Fibroblast of gingiva (primary cell): ENCODE data around the gene SIGLEC15.

Source experiments
- DNase-seq: peaks from one replicate; pipeline ENCODE4 v3.0.0-alpha.2; 2011; ENCODE audit warnings: low read depth

SIGLEC15 gene

DNA sequence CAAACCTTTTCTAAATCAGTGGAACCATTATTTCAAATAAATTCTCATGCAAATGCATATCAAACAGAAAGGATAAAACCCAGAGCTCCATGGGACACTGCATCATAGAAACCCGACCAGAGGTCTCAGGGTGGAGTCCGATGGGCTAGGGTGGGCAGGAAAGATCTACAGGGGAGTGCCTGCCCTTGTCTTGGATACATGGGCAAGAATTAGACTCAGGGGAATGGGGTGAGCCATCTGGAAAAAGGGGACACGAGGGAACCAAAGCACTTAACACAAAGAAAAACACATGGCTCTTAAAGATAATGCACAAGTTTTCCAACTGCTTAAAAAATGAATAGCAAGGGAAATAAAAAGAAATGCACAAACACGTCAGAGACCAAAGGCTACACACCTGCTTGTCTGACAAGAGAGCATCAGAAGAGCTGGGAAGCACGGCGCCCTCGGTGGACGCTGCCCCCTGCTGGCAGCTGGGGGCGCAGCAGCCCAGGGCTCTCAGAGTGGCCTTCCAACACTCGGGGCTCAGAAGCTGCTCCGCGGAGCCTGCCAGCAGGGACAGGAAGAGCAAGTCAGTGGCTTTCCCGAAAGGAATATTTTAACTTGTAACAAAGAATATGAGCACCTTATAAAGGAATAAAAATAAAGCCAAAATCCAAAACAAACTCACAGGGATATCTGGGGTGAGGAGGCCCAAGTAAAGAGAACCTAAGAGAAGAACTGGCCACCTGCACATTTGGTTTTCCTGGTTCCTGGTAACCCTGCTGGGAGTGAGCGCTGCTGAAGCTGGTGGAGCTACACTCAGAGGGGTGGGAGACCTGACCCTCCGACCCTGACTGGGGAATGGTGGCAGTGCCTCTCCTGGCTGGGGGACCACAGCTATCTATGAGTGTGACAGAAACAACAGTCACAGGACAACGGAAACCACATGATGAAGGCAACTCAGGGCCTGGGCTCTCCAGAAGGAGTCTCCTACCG is 54.5 kb downstream of the SIGLEC15 start:
- peak; percentile 52 for DNase-seq

GRCh38 chr18:45880876-45881558 is 55.5 kb downstream of the SIGLEC15 start:
- no peak for DNase-seq

DNA sequence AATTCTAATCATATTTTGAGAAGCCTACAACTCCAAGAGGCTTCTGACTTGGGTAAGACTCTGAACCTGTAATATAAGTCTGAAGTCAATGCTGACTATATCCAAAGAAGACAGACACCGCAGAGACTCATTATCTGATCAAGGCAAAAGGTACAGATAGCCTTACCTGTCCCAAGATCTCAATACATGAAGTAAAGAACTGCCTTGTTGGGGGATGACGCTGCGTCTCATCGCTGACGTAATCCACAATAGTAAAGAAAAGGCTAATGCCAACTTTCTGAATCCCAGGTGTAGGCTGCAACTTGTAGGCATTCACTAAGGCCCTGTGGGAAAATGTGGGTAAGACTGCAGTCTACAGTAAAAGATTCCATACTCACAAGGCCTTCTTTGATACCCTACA is 62.1 kb downstream of the SIGLEC15 start:
- DNase-seq = no peak

GRCh38 chr18:45889419-45890064 is 64.1 kb downstream of the SIGLEC15 start:
- no peak for DNase-seq

GRCh38 chr18:45890606-45891005 is 65.1 kb downstream of the SIGLEC15 start:
- DNase-seq = no peak

DNA sequence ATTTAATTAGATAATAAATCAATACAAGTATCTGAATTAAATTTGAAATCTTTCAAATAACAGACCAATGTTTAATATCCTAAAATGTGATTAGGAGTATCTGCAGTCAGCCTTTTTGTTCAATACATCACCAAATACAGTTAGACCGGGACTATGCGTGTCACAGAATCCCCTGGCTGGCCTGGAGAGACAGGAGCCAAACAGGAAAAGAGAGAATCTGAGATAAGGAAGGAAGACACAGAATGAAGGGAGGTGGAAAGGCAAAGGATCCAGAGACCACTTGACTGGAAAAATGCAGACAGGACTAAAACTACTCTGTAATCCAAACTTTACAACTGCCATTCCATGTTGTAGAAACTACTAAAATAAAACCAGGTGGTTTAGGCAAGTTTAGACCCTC is 66.3 kb downstream of the SIGLEC15 start:
- DNase-seq = no peak
